Activated CD8-positive, alpha-beta memory T cell treated with anti-CD3 and anti-CD28 coated beads, Interleukin-2, amount 50 U/mL, for 24 hours (primary cell): ENCODE data around the gene CAPN13.

Experiments
- DNase-seq: peaks from one replicate; pipeline ENCODE4 v3.0.0-alpha.2; 2020; ENCODE audit errors: extremely low read depth

CAPN13 gene, protein sequence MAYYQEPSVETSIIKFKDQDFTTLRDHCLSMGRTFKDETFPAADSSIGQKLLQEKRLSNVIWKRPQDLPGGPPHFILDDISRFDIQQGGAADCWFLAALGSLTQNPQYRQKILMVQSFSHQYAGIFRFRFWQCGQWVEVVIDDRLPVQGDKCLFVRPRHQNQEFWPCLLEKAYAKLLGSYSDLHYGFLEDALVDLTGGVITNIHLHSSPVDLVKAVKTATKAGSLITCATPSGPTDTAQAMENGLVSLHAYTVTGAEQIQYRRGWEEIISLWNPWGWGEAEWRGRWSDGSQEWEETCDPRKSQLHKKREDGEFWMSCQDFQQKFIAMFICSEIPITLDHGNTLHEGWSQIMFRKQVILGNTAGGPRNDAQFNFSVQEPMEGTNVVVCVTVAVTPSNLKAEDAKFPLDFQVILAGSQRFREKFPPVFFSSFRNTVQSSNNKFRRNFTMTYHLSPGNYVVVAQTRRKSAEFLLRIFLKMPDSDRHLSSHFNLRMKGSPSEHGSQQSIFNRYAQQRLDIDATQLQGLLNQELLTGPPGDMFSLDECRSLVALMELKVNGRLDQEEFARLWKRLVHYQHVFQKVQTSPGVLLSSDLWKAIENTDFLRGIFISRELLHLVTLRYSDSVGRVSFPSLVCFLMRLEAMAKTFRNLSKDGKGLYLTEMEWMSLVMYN

DNA sequence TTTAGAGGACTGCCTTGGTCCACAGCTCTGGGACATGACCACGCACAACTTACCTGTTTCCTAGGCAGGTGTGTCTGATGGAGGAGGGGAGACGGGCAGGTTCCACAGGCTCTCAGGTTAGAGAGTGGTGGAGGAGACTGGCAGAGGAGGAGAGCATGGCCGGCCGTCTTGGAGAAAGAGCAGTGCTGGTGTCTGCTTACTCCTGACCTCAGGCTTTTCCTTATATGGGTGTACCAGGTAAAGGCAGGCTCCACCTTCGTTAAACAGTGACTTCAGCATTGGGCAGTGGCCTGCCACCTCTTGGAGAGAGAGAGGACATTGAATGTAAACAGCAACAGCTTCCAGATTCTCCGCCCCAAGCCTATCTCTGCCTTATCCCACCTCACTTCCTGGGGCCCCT lies at the start of gene CAPN13:
CAPN13 (minus strand) TSS at position 198 of the 400 bp plus-strand sequence. CDS start 20,121 bp downstream, outside the sequence.
- DNase-seq, result no peak

DNA sequence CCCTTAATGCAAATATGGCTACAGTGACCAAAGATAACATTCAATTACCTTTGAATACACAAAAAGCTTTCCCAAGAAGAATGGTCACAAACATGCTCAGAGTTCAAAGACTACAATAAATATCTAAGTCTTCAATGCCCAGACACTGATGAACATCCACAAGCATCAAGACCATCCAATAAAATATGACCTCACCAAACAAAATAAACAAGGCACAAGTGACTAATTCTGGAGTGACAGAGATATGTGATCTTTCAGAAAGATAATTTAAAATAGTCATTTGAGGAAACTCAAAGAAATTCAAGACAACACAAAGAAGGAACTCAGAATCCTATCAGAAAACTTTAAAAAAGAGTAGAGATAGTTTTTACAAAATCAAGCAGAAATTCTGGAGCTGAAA lies 40.6 kb upstream of the CAPN13 start:
- no peak for DNase-seq

DNA sequence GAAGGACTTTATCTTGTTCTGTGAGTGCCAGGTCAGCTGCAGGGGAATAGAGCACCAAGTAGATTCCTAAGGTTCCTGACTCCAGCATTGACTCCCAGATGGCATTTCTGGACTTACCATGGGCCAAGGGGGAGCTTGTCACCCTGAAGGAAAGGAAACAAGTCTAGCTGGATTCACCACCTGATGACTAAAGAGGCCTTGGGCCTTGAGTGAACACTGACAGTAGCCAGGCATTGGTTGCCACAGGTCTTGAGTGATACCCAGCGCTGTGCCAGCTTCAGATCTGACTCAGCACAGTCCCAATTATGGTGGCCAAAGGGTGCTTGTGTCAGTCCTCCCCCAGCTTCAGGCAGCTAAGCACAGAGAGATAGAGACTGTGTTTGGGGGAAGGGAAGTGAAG lies 40.1 kb upstream of the CAPN13 start:
- DNase-seq, result no peak

DNA sequence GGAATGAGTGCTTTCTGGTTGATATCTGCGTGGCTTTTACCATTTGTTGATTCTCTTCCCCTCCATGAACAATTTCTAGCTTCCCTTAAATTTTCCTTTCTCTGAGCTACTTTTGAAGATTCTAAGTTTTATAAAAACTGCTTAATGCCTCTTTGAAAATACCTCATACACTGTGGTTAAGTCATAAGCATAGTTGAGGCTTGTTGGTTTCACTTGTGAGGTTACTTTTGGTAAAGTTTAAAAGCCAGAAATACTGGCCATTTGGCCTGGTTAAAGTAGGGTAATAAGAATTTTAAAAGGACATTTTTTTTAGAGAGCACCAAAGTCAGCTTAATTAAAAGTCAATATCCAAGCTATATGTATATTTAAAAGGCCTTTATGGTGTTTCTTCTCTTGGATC lies 21.3 kb upstream of the CAPN13 start:
- DNase-seq, result no peak

DNA sequence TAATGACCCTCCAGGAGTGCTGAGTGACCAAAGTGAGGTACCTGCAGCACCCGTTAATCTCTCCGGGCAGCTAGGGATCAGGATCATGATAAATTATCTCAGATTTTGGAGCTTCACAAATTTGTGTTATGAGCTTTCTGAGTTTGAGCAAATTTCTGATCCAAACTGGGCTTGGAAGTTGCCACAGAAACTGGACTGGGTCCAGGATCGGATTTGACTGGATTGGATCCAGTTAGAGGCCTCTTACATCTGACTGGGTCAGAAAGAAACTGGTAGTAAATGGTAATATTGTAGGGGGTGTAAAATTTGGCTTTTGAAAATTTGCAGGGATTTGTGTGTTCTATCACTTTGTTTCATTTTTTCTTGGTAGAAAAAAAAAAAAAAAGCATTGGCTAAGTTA lies 19.7 kb upstream of the CAPN13 start:
- no peak for DNase-seq

DNA sequence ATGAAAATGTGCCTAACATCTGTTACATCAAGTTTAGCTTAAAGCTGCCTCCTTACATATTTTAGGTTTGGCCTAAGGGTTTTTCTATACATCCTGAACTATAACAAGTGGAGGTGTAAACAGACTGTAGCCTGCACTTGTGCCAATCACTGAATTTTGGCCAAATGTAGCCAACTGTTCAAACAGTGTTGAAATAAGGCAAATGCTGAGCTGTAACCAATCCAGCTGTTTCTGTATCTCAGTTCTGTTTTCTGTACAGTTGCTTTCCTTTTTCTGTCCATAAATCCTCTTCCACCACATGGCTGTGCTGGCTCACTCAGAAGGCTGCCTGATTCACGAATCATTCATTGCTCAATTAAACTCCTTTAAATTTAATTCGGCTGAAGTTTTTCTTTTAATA lies 19.2 kb upstream of the CAPN13 start:
- no peak for DNase-seq

DNA sequence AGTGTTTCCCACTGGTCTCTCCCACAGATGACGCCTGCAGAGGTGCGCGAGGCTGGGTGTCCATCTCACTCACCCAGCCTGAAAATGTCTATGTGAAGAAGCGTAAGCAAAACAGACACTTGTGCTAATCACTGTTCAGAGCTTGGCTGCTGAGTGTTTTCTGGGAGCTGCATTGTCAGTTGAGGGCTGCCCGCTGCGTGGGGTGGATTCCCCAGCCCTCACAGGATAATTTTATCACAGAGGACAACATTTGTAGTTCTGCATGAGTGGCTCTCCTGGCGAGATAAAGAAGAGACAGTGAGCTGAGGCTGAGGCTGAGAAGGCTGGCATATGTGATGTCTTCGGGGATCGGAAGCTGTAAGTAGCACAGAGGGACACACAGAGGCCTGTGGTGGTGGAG lies 16.2 kb upstream of the CAPN13 start:
- DNase-seq, result no peak

DNA sequence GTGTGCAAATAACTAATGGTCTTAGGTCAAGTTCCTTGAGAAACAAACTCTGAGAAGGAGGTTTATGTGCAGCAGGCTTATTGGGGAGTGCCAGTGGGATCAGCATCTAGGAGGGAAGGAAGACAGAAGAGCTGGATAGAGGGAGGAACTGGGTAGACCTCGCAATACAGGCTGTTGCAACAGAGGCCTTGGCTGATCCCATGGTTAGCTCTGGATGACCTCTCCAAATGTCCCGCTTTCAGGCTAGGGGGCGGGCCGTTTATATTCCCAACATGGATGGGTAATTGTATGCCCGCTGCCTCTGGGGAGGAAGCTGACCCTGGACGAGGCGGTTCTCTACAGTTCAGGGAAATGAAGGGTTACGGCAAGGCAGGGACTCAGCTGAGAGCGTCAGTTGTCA lies 14.7 kb upstream of the CAPN13 start:
- no peak for DNase-seq

DNA sequence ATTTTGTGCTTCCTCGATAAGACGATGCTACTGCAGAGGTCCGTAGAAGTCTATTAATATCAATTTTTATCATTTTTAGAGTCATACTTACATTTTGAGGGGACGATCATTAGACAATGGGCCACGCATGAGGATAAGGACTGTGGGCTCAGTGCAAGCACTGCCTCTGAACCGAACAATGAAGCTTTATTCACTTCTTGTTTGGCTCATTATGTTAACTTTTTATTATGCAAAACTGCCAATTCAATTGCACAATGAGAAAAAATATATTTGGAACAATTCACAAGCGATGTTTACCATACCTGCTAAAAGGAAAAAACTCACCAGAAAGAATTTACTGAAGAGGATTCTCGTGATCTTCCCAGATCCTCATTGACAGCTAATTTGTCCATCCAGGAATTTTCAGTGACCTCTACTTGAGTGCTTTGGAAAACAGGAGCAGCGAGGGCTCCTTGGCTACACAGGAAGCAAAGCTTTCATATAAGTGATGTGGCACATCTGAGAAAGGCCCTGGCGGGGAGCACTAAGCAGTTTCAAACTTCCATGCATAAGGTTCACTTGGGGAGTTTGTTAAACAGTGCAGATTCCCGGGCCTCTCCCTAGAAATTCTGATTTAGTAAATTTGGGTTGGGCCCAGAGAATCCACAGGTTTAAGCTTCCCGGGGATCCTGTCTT lies 13.3 kb upstream of the CAPN13 start:
- no peak for DNase-seq

DNA sequence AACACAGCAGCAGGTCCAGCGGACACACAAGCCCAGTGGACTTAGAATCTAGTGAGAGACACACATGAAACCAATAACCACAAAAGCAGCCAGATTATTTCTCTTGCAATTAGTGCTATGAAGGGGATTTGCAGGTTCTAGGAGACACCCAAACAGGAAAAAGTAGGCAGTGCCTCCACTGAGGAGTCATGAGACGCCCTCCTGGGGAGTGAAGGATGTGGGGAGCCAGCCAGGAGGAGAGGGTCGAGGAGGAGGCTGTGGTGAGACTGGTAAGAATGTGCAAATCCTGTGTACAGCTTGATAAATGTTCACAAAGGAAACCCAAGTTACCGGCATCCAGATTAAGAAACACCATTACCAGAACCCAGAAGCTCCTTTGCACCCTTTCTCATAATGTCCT lies 2.7 kb upstream of the CAPN13 start:
- DNase-seq, result no peak

DNA sequence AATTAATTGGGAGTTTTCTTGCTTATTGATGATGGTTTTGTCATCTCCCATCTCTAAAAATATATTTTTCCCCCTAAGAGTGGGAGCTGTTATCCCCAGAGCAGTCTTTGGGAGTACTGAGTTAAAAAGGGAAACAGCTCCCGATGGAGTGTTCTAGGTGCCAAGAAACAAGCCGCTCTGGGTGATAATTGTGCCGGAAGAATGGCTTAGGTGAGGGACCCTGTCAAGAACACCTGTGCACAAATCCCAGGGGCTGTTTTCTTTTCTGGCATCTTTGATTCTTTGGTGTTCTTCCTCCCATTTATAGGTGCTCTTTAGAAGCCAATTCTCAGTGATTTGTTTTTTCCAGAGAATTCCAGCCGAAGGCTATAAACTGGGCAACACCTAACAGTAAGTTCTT lies 1.4 kb upstream of the CAPN13 start:
- DNase-seq, result no peak

DNA sequence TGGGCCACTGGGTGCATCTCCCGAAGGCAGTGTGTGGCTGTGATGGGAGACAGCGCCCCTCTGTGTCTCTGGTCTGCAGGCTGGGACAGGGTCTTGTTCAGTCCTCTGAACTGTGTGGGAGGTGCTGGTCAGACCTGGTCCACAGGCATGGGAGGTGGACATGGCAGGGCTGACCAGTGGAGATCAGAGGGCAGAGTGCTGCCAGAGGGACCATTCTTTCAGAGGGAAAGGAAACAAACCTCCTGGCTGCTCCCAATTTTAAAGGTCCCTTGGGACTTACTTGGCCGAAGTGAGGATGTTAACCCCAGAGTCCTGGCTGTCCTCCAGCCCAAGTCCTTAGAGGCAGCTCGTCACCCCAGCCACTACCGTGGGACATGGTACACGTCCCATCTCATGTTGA lies 4.0 kb downstream of the CAPN13 start:
- DNase-seq, result no peak

DNA sequence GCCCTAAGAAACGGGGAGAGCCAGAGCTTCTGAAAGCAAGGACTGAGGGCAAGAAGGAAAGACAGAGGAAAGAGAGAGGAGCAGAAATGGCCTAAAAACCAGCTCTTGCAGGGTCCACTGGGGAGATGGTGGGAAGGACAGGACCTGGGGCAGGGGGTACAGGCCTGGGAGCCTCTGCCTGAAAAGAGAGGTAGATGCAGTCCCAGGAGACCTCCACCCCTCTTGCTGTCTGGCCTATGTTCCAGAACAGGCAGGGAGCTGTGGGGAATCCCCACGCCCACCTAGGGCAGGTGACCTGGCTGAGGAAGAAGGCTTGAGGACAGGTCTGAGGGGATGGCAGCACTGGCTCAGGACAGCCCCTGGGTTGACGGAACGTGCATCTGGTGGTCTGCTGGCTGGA lies 4.6 kb downstream of the CAPN13 start:
- DNase-seq, result no peak

DNA sequence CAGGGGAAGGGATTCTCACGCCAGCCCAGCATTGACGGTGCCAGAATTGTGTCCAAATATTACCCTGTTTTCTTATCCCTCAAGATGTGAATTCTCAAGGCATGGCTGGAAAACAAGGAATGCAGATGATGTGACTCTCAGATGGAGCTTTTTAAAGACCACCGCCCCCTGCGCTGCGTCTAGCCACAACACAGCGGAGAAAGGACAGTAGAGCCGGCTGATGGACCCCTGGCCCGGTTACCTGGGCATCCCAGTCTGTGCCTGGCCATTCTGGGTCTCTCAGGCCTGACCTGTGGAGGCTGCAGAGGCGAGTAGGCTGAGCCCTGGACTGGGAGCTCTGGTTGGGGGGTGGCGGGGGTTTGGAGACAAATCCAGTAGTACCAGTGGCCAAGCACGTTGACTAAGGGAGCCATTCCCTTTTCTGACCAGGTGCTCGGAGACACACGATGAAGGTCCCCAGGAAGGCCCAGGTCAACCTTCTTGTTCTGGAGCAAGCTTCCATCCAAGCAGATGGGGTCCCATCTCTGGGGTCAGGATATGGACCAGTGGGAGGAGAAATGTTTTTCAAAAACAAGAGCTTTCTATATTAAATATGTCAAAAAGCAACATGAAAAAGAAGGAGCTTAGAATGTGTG lies 5.3 kb downstream of the CAPN13 start:
- no peak for DNase-seq

DNA sequence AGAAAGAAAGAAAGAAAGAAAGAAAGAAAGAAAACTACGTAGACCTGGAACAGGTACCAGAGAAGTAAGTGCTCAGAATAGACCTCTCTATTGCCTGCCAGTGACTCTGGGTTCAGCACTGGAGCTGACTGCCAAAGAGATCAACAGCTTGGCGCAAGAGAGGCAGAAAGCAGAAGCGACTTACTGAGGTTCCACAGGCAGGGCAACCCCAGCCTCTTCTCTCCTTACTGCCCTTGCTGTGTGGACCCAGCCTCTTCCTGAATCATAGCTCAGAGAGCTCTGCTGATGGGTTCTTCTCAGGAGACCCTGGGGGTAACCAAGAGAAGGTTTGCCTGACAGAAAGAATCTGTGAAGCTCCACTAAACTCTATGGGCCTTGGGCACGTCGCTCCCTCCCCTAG lies 7.1 kb downstream of the CAPN13 start:
- no peak for DNase-seq

DNA sequence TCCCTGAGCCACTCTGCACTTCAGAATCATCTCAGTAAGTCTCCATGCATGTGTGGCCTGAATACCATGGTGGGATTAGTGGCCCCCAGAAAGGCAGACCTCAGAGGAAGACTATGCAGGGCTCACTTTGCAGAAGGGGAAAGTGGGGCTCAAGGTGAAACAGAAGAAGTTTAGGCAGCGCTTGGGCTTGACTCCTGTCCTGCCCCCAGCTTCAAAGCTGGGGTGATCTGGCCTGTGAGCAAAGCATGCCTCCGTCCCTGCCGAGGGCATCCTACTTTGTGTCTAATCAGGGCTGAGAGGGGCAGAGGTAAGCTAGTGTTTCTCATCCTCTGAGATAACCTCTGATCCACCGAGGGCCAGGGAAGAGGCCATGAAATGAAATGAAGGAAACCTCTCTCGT lies 7.9 kb downstream of the CAPN13 start:
- DNase-seq, result no peak

DNA sequence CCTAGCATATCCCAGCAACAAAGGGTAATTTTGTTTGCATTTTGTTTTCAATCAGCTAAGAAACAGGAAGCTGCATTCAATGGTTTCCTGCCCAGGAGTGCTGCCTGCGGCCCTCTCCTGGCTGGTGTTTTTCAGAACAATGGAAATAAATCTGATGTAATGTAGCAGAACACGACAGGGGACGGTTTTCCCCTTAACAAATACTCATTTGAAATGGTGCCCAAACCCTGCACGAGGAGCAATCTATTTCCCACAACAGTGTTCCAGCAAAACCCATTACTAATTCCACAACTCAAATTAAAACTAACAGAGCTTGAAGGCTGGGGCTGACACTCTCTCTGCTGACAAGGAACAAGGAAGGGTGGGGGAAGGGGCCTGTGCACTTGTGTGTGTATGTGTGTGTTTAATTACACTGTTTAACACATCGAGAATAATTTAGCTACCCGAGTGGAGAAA lies 8.7 kb downstream of the CAPN13 start:
- DNase-seq, result no peak

DNA sequence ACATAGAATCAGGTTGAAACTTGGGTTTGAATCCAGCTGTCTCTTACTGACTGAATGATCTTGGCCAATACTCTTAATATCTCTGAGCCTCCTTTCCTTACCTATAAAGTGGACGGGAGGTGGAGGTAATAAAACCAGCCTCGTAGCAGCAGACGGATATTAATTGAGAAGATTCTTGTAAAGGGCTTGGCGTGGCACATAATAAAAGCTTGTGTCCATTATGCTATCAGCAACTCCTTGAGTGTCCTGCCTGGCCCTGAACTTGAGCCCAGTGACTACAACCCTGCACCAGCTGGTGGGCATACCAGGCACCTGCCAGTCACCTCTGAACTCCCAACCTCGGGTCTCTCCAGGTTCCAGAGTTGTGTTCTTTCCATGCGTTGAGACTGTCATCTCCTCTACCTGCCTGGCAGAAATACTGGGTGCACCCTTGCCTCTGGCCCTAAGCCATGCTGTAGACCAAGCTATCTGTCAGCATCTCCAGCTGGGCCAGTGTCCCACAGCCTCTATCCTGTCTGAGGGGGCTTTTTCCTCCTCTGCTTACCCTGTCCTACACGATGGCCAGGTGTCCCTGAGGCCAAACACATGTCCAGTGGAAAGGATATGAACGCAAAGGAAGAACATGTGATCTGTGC lies 9.7 kb downstream of the CAPN13 start:
- DNase-seq, result no peak

DNA sequence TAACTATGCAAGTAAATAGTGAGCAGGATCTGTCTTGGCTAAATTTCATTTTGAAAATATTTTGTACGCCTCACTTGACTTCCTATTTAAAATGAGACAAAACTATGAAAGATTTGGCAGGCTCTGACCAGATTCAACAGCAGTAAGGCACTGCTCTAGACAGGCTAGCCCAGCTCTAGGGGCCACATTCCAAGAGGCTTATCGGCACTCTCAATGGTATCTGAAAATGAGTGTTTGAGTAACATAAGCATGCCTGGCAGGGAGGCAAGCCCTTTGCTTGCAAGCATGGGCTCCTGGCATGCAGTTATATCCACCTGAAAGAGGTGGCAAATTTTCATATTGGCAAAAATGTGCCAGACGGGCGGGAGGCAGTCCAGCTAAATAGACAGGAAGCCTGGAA lies 10.5 kb downstream of the CAPN13 start:
- no peak for DNase-seq

DNA sequence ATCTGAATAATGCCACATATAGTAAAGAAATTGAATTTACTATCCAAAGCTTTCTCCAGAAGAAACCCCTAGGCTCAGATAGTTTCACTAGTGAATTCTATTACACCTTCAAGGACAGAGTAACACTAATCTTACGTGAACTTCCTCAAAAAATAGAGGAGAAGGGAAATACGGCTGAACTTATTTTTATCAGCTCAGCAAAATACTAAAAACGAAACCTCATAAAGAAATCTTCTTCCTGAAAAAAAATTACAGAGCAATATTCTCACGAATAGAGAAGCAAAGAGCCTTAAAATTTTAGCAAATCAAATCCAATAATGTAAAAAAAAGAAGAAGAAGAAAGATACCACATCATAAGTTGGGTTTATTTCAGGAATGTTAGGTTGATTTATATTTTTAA lies 14.7 kb downstream of the CAPN13 start:
- DNase-seq, result no peak

DNA sequence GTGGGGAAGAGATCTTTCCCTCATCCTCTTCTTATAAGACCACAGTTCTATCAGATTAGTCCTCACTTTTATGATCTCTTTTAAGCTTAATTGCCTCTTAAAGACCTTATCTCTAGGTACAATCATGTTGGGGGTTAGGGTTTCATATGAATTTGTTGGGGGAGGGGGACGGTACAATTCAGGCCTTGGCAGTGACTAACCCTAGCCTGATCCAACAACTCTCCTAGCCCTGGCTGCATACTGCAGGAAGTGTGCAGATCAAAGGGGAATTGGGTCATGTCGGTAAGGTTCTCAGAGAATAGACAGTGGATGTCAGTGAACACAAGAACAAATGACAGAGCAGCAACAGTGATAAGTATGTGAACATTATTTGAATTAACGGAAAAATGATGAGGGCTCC lies 16.4 kb downstream of the CAPN13 start:
- no peak for DNase-seq

DNA sequence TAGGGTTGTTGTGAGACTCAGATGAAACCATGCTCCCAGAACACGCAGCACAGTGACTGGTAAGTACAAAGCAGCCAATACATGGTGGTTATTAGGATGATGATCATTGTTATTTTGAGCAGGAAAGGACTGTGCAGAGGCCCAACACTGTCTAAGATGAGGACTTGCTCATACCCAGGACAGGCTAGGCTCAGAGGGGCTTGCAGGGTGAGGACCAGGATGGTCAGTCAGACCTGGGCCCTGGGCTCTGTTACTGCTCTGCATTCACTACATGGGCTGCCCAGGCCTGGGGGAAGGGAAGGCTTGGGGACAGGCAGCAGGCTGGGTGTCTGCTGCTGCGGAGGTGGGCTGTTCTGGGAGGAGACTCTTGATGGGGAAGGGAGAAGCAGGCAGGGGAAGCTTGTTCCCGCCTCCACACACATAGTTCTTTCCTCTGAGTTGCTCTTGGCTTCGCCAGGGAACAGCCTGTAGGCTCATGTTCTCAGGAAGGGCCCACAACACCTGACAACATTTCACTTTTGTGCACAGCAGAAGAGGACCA lies 17.5 kb downstream of the CAPN13 start:
- no peak for DNase-seq
